GM19395 (cell line): ENCODE results near the gene SDHA.

Experiments used
- ATAC-seq: cut with Tn5 transposase; IDR thresholded peaks from one replicate; pipeline ENCODE4 v1.9.1; 2021; ENCODE audit warnings: mild to moderate bottlenecking, moderate library complexity; ENCODE audit not compliant: unreplicated experiment

Gene SDHA

DNA sequence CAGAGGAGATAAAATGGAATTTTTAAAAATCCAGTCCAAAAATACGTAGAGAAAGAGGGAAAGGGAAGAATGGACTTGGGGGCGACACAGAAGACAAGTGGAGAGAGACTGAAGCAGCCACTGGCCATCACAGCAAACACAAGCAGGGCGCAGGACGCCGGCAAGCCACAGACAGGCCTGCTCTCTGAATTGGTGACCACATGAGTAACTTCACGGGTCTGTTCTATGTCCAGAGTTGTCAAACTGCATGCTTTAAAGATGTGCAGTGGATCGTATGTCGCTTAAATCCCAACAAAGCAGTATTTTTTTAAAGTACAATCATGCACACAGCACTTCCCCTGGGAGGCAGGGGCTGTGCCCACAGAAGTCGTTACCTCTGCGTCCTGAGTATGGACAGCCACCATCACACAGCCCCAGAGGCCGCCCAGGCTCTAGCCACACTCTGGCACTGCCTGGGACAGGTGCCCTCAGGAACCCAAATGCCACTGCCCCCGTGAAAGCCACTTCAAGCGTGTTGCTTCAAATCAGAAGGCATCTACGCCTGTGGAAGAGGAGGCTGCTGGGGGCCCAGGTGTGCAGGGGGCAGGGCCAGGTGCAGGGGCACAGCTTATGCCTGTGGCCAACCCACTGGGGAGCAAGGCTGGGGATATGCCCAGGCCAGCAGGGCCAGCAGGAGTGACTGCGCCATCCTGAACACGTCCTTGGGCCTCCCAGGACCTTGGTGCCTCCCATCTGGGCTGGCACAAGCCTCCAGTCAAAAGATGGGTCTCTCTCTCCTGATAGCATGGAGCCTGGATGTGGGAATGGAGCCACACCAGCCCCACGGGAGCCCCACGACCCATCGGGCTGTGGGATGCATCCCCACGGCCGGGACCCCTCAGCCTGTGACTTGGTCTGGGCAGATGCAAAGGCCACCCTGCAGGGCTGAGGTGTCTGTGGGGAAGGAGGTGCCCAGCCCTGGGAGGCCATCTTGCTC lies 32.7 kb upstream of the SDHA start:
- no peak for ATAC-seq

DNA sequence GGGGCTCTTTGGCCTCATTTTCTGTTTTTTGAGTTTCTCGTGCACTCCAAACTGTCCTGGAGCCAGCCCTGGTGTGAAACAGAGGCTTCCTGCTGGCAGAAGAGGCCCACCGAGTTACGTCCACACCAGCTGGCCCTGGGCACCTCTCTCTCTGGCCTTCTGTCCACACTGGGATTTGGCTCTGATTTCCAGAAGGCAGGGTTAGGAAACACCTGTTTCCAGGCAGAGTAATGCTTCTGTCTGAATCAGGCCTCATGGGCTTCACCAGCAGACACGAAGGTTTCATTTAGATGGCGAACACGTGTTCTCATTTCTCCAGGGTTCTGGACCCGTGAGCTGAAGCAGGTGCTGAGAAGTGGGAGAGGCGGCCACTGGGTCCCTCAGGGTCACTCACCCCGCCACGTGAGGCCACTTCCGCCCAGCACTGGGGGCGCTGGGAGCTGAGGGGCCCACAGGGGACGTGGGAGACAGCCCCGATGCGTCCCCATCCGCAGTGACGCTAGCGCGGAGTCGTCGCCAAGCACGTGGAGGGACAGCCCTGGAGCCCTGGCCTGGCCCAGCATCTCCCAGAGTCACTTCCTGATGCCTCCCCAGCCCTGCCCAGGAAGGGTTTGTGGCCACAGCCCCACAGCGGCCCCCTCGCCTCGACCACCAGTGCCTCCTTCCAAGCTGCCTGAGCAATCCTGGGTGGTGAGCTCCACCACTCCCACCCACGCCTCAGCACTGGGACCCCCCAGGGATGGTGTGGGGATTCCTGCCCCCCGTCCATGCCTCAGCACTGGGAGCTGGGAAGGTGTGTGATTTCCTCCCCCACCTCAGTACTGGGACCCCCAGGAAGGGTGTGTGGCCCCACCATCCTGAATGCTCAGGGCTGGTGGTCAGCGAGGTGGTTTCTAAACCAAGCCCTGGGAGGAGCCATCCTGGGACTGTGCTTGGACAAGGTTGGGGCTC lies 31.8 kb upstream of the SDHA start:
- no peak for ATAC-seq

DNA sequence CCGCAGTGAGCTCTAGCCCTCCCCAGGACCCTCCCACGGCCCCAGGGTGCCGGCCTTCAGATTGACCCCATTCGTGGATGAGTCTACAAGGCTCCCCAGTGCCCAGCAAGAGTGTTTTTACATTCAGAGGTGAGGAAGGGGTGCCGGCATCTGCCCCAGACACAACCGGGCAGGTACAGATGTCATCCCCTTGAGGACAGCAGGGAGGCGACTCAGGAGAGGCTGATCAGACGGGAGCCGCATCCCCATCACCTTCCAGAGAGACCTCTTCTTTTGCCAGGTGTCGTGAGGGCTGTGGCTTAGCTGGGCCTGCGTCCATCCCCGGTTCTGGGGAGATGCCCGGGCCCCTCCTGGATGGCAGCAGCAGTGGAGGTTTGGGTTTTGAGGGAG lies 31.1 kb upstream of the SDHA start:
- ATAC-seq: no peak

DNA sequence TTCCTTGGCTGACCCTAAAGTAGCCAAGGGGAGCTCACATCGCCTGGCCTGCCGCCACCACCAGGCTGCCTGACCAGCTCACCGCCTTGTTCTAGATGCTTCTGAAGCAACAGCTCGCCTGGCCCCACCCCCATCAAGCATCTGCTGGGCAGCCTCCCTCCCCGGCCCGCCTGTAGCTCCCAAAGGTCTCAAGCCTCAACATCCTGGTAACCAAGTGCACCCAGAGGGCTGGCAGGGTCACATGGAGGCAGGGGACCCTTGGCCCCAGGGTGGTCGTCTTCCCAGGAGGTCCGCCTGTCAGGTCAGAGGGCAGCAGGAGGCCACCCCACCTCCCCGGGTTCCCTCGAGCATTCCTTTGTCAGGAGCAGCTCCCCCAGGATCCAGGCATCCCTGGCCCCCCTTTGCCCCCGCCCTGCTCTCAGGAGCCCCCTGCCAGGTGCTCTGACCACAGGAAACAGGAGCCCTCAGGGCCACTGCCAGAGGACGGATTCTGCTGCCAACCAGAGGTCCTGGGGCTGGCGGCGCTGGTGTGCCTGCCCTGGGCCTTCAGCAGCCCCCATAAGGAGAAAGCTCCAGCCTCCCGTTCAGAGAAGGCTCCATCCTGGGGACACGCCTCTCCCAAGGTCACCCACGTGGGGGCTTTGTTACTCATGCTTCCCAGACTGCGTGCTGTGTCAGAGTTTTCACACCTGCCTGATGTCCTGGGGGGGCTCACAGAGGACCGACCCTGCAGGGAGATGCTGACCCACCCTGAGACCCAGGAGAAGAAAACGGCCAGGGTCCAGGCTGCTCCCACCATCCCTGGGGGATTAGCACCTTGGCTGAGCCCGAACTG lies 30.3 kb upstream of the SDHA start:
- ATAC-seq: no peak

DNA sequence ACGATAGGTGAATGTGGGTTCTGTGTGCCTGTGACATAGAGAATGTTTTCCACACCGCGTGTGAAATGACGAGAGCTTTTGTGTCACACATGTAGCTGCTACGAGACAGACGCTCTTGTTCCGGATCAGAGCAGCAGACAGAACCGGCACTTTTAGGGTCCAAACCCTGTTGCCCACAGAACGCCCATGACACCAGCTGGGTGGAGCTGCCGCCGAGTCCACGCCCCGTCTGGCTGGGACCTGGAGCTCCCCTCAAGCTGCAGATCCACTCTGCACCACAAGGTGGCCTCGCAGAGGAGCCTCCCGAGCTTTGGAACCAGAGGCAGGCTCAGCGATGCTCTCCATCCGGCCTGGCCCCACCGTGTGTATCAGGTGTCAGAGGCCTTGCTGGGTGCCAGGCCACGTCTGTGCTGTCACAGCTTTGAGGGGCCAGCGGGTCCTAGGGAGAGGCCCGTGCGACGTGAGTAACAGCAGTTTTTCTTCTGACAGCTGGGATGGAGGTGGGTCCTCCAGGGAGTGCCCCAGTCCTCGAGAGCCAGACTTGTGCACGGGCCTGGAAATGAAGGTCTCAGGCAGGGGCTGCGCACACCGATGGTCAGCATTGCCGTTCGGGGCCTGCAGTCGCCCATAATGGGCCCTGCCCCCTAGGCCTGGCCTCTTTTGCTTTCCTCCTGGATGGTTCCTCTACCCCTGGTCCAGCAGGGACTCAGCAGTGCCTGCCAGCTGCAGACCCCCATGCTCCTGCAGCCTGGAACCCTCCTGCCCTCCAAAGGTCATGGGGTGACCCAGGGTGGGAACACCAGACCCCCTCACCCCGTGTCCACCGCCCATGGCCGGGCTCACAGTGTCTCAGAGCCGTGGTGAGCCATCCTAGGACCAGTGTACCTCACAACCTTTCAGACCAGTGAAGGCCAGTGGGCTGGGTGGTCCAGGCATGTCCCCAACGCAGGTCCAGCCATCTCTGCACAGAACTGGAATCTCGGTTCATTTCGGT lies 29.3 kb upstream of the SDHA start:
- peak; percentile 74 for ATAC-seq

DNA sequence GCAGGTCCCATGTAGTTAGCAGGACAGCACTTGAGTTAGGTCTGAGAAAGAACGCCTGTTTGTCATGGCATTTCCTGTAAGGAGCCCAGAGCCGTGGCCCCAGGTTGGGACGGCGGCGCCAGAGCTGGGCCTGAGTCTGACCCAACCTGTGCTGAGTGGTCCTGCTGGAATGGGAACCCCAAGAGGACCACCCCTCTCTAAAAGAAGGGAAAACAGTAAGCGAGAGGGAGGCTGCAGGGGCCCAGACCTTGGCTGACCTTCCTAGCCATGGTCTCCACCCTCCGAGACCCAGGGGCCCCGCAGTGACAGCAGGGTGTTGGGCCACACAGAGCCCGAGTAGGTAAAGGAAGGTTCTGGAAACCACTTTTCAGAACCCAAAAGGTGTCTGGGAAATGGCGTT lies 28.6 kb upstream of the SDHA start:
- ATAC-seq: no peak

DNA sequence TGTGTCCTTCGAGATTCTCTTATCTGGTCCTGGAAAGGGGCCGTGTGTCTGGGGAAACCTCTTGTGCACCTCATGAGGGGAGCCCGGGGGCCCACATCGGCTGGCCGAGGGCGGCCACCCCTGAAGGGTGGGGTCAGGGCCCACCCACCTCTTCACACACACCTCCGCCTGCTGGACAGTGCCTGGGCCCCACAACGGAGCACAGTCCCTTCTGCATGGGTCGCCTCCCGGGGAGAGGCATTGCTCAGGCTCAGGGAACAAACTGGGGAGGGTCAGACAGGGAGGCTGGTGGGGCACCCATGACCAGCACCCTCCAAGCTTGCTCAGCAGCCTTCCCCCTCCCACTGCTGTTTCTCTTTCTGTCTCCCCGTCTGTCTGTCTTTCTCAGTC lies 28.1 kb upstream of the SDHA start:
- no peak for ATAC-seq

DNA sequence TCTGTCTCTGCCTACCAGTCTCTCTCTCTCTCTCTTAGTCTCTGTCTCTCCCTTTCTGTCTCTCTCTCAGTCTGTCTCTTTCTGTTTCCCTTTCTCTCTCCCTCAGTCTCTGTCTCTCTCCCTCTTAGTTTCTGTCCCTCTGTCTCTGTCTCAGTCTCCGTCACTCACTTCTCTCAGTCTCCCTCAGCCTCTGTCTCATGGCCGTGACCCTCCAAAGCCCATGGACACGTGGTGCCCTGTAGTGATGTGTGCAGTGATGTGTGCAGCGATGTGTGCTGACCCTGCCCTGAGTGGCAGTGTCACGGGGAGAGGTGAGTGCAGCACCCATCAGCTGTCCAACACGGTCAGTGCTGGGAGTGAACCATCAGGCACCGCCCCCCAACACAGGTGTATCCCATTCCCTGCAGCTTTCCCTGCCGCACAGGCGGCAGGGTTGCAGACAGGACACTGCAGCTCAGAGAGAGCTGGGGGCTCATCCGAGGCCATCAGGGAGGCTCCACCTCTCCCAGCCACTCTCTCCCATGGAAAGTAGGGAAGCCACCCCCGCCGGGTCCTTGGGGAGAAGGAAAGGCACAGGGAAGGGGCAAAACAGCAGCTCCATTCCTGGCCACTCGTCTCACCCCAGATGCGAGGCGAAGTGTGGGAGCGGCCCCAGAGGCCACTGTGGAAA lies 27.6 kb upstream of the SDHA start:
- peak; percentile 44 for ATAC-seq

DNA sequence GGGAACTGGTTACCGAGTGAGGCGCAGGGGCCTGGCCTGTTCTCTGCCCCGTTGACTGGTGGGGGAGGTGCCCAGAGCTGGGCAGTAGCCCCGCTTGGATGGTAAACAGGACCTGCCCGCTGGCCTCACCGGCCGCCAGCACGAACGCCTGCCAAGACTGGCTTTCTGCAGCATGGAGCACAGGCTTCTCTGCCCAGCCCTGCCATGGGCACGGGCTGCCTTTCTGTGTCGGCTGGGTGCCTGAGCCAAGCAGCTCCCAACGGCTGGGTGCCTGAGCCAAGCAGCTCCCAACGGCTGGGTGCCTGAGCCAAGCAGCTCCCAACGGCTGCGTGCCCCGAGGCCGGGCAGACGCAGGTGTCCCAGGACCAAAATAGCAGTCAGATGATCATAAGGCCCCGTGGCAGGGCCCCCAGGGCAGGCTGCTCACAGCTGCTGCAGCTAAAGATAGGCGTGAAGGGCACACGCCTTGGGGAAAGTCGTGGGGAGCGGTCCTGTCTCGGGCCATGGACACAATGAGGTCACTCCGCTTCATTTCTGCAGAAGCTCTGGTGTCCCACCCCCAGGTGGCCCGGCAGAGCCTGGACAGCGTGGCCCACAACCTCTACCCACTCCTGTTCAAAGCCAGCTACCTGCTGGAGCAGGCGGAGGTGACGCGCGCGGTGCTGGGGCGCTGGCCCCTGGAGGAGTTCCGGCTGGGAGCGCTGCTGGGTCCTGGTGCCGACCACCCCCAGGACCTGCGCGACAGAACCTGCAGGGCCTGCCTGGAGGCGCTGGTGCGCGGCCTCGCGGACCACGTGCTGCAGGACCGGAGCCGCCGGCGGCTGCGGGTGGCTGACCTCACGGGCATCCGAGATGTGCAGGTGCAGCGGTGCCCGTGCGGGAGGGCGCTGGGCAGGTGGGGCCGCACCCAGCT lies 26.8 kb upstream of the SDHA start, which contains the start of gene LRRC14B:
LRRC14B (plus strand) TSS at position 460 of the 913 bp plus-strand sequence; CDS start at position 504, 44 bp downstream.
- peak; percentile 52 for ATAC-seq

DNA sequence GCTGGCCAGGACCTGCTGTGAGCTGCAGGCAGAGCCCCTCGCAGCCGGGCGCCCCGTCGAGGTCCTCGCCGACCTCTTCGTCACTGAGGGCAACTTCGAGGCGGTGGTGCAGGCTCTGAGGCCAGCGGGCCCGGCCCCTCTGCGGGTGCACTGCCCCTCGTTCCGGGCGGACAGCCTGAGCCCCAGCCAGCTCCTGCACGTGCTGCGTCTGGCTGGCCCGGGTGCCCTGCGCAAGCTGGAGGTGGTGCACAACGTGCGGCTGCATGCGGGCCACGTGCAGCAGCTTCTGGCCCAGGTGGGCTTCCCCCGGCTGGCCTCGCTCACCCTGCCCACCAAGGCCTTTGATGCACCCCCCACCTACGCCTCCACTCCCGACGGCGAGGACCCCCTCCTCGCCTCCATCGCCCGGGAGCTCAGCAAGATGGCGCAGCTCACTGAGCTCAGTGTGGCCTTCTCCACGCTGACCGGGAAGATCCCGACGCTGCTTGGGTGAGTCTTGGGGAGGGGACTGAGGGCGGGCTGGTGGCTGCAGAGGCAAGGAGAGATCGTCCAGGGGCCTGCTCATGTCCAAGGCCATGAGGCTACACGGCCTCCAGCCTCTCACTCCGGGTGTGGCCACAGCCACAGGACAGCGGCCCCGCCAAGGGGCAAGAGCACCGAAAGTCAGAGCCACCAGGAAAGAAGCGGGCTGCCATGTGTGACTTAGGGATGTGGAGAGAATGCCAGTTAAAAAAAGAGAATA lies 26.0 kb upstream of the SDHA start:
- ATAC-seq: no peak

DNA sequence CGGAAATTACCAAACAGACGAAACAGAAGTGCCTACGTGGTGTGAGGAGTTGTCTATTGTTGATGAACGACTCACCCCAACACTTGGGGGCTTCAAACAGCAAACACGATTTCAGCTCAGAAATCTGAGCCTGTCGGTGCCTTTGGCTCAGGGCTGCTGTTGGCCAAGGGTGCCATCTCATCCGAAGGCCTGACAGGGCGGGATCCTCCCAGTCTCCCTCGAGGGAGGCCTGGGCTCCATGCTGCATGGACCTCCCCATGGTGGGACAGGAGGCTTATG lies 25.5 kb upstream of the SDHA start:
- ATAC-seq: no peak

DNA sequence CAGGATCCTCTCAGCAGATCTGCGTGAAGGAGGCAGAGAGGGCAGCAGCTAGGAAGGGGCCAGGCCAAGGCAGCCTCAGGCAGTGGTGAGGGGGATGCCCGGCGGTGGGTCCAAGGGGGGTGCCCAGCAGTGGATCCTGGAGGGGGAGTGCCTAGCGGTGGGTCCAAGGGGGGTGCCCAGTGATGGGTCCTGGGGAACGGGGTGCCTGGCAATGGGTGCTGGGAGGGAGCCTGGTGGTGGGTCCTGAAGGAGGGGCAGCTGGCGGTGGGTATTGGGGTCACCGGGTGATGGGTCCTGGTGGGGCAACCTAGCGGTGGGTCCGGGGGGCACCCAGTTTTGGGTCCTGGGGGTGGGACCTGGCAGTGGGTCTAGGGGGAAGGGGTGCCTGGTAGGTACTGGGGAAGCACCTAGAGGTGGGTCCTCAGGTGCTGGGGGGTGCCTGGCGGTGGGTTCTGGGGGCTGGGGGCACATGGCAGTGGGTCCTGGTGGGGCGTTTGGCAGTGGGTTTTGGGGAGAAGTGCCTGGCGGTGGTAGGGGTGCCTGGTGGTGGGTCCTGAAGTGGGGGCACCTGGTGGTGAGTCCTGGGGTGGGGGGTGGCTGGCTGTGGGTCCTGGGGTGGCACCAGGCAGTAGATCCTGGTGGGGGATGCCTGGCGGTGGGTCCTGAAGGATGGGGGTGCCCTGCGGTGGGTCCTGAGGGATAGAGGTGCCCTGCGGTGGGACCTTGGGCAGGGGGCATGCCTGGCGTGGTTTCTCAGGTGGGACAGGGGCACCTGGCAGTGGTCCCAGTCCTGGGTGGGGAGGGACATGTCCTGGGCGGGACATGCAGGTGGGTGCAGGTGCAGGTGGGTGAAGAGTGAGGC lies 24.9 kb upstream of the SDHA start:
- ATAC-seq: no peak

DNA sequence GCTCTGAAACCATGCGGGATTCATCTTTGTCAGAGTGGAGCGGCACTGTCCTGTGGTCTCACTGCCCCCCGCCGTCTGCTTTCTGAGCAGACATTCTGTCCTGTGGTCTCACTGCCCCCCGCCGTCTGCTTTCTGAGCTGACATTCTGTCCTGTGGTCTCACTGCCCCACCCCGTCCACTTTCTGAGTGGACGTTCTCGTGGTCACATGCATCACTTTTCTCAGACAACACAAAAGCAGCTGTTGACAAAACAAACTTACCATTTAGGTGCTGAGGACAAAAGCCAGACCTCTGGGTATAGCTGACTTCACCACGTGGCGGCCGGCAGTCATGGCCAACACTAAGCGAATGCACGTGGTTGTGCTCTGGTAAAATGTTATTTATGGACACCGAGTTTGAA lies 24.0 kb upstream of the SDHA start:
- ATAC-seq: no peak

DNA sequence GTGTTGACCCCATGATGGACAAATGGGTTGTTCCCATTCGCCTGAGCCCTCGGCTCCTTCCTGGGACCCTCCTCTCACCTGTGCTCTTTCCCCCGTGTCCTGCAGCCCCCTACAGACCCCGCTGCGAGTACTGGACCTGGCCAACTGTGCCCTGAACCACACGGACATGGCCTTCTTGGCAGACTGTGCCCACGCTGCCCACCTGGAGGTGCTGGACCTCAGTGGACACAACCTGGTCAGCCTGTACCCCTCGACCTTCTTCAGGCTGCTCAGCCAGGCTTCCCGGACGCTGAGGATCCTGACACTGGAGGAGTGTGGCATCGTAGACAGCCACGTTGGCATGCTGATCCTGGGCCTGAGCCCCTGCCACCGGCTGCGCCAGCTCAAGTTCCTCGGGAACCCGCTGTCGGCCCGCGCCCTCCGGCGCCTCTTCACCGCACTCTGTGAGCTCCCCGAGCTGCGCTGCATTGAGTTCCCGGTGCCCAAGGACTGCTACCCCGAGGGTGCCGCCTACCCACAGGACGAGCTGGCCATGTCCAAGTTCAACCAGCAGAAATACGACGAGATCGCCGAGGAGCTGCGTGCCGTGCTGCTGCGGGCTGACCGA lies 23.4 kb upstream of the SDHA start:
- no peak for ATAC-seq

DNA sequence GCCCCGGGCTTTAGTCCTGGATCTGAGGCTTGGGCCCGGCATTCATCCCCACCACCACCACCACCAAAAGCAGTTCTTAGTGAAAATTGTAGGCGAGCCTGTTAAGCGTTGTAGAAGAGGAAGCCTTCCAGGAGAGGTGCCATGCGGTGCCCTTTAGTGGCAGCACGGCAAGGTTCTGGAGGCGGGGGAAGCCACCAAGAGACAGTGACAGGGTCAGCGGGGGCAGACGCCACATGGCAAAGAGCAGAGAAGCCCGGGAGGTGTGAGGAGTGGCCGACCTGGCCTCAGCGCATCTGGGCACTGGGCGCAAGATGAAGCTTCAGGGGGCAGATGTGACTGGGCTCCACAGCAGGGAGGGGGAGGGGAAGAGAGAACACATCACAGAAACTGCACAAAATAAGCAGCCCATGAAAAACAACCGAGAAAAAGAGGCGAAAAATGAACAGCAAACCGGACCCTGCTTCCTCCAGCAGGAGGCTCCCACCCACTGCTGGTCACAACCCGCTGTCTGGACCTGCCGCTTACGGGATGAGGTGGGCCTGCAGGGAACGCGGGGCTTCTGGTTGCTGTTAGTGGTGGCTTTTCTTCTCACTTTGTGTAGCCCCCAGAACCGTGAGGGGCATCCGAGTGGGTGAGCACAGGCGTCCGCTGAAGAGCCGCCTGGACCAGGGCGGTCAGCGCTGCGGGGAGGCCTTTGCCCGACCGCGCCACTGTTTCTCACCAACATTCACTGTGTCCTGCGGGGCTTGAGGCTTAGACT lies 22.5 kb upstream of the SDHA start:
- ATAC-seq: no peak
